ENCODE results near the gene VRK3. TPM values are rescaled to one million over a fixed set of nuclear protein-coding genes. Genes with fewer than 3 reads are reported as not detected.

The VRK3 gene
- total and polyA plus RNA-seq, 2 donors (not counting 1 experiment from before 2014, with no cell fraction given): 26.9 to 40.6 TPM

GRCh38 chr19:49930483-49931011, 94.6 kb downstream of the VRK3 start:
- DNase-seq (ENCODE audit: low read depth in 2 of 2): no peak
- H3K79me2 ChIP-seq (ENCODE audit: control insufficient read depth, insufficient read depth, low read length): peaks cover 32% of the 10 kb centered on the region
- H3K27ac ChIP-seq (ENCODE audit: insufficient read depth, low read length): no peak overlapping the region
- TF ChIP-seq EZH2 (IDR thresholded peaks at IDR 0.05; ENCODE audit: low read length, missing control alignments) (no peak), CTCF (conservative IDR thresholded peaks at IDR 0.05 in 1 of 2, IDR thresholded peaks at IDR 0.05 in 1 of 2; ENCODE audit: low read depth in 1 of 2, low read length in 2 of 2) (no peak)
- peak overlapping the region; percentile 8 for H3K4me2 ChIP-seq (ENCODE audit: extremely low read depth, insufficient read depth, low read length)
- peak overlapping the region in 3 of 4 experiments; percentile 40 to 95 (median 80) for H3K4me3 ChIP-seq (replicated peaks in 1 of 4; ENCODE audit: control extremely low read depth in 1 of 4, insufficient read depth in 1 of 4, low read depth in 3 of 4, low read length in 4 of 4)
- peaks cover 9% of the 10 kb centered on the region for H3K4me1 ChIP-seq (ENCODE audit: control insufficient read depth, extremely low read depth, insufficient read depth, low read length)
- H2AFZ ChIP-seq (ENCODE audit: low read length): no peak overlapping the region
- no peaks in the 10 kb centered on the region for H3K9me3 ChIP-seq (ENCODE audit: control insufficient read depth, insufficient read depth, low read depth, low read length)
- H3K27me3 ChIP-seq (ENCODE audit: control insufficient read depth, insufficient read depth, low read length): no peaks in the 10 kb centered on the region
- H3K9ac ChIP-seq (ENCODE audit: insufficient read depth, low read length): no peak overlapping the region
- no peaks in the 10 kb centered on the region for H4K20me1 ChIP-seq (ENCODE audit: control insufficient read depth, extremely low read depth, insufficient read depth, low read length)
- peaks cover 10% of the 10 kb centered on the region for H3K36me3 ChIP-seq (ENCODE audit: control insufficient read depth, insufficient read depth, low read length)

GRCh38 chr19:49929611-49930482, 95.3 kb downstream of the VRK3 start:
- H3K4me2 ChIP-seq (ENCODE audit: extremely low read depth, insufficient read depth, low read length): peak overlapping the region; percentile 87
- peak overlapping the region; percentile 67 for H3K9ac ChIP-seq (ENCODE audit: insufficient read depth, low read length)
- peak overlapping the region; percentile 37 to 95 (median 84) for H3K4me3 ChIP-seq (replicated peaks in 1 of 4; ENCODE audit: control extremely low read depth in 1 of 4, insufficient read depth in 1 of 4, low read depth in 3 of 4, low read length in 4 of 4)
- H3K27ac ChIP-seq (ENCODE audit: insufficient read depth, low read length): peak overlapping the region; percentile 79
- peak overlapping the region; percentile 52 for H2AFZ ChIP-seq (ENCODE audit: low read length)
- DNase-seq (ENCODE audit: low read depth in 2 of 2): peak; percentile 94 to 98
- peaks cover 9% of the 10 kb centered on the region for H3K4me1 ChIP-seq (ENCODE audit: control insufficient read depth, extremely low read depth, insufficient read depth, low read length)
- no peaks in the 10 kb centered on the region for H3K9me3 ChIP-seq (ENCODE audit: control insufficient read depth, insufficient read depth, low read depth, low read length)
- TF ChIP-seq EZH2 (IDR thresholded peaks at IDR 0.05; ENCODE audit: low read length, missing control alignments): no peak
- TF ChIP-seq CTCF (conservative IDR thresholded peaks at IDR 0.05 in 1 of 2, IDR thresholded peaks at IDR 0.05 in 1 of 2; ENCODE audit: low read depth in 1 of 2, low read length in 2 of 2): peak in 1 of 2 donors; percentile 8
- H4K20me1 ChIP-seq (ENCODE audit: control insufficient read depth, extremely low read depth, insufficient read depth, low read length): no peaks in the 10 kb centered on the region
- peaks cover 38% of the 10 kb centered on the region for H3K79me2 ChIP-seq (ENCODE audit: control insufficient read depth, insufficient read depth, low read length)
- no peaks in the 10 kb centered on the region for H3K27me3 ChIP-seq (ENCODE audit: control insufficient read depth, insufficient read depth, low read length)
- peaks cover 10% of the 10 kb centered on the region for H3K36me3 ChIP-seq (ENCODE audit: control insufficient read depth, insufficient read depth, low read length)

- H3K36me3 ChIP-seq (ENCODE audit: control insufficient read depth, insufficient read depth, low read length): peaks cover 13% of the 10 kb centered on the region
These were observed 96.0 kb downstream of the VRK3 start, which contains the start of the genes ATF5 and NUP62 for GRCh38 chr19:49929121-49929610. Gene ATF5, plus strand, starts transcription at chr19:49929205. Its CDS starts 1,646 bp downstream, at chr19:49930851. Gene NUP62, minus strand, starts transcription at chr19:49929504. Its CDS starts 19,697 bp downstream, at chr19:49909807.

More at GRCh38 chr19:49929121-49929610, 96.0 kb downstream of the VRK3 start, which contains the start of the genes ATF5 and NUP62:
- Histone ChIP-seq H2AFZ (ENCODE audit: low read length) (peak within 1 kb of the TSS; percentile 66), H3K9ac (ENCODE audit: insufficient read depth, low read length) (peak within 1 kb of the TSS; percentile 67), H3K4me2 (ENCODE audit: extremely low read depth, insufficient read depth, low read length) (peak within 1 kb of the TSS; percentile 87), H3K27ac (ENCODE audit: insufficient read depth, low read length) (peak within 1 kb of the TSS; percentile 79), H3K27me3 (ENCODE audit: control insufficient read depth, insufficient read depth, low read length) (no peaks in the 10 kb centered on the region), H3K9me3 (ENCODE audit: control insufficient read depth, insufficient read depth, low read depth, low read length) (no peaks in the 10 kb centered on the region), H3K4me3 (replicated peaks in 1 of 4; ENCODE audit: control extremely low read depth in 1 of 4, insufficient read depth in 1 of 4, low read depth in 3 of 4, low read length in 4 of 4) (peak within 1 kb of the TSS; percentile 37 to 95 (median 84)), H3K4me1 (ENCODE audit: control insufficient read depth, extremely low read depth, insufficient read depth, low read length) (peaks cover 9% of the 10 kb centered on the region), H3K79me2 (ENCODE audit: control insufficient read depth, insufficient read depth, low read length) (peaks cover 45% of the 10 kb centered on the region), H4K20me1 (ENCODE audit: control insufficient read depth, extremely low read depth, insufficient read depth, low read length) (no peaks in the 10 kb centered on the region)
- DNase-seq (ENCODE audit: low read depth in 2 of 2): peak; percentile 68 to 84
- no peak for TF ChIP-seq EZH2 (IDR thresholded peaks at IDR 0.05; ENCODE audit: low read length, missing control alignments)
- TF ChIP-seq CTCF (conservative IDR thresholded peaks at IDR 0.05 in 1 of 2, IDR thresholded peaks at IDR 0.05 in 1 of 2; ENCODE audit: low read depth in 1 of 2, low read length in 2 of 2): no peak
